ENCODE measurements around the gene PHF11.

DNA sequence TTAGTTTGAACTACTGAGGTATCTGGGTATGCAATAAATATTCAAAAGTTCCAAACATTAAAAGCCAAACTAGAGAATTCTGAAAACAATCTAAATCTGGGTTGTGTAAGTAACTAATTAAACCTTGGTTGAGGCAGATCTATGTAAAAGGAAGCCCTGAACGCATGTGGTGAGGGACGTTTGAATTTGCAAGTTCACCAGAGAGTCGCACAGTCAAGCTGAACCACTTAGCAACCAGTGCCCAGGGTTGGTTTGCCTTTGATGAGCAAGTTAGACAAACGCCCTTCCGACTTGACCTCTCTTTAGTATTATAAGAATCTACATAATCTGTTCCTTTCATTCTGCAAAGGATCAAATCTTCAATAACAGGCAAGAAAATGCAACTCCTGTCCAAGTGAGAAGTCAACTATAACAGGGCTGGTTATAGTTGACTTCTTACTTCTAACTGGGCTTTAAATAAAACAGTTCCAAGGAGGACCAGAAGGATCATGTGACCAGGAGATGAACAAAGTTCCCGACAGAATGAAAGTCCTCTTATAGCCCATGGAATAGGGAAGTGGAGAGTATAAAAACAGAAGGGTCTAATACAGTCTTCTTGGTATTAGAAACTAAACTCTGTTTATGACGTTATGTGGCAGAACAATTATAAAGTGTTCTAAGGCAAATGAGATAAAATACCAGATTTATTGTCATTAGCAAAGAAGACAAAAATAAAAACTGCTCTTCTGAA is 40.6 kb downstream of the PHF11 start:
- TF ChIP-seq EZH2 (IDR thresholded peaks at IDR 0.05) (no peak), POLR2AphosphoS5 (IDR thresholded peaks at IDR 0.05; ENCODE audit: borderline replicate concordance, low read depth, low read length) (no peak), FOXP2 (optimal IDR thresholded peaks at IDR 0.05; ENCODE audit: control extremely low read depth, extremely low read length, insufficient read depth) (no peak)

Data from SK-N-MC (cell line).